IMR-90 (cell line): ENCODE results near the gene OR2F1. TPM values are rescaled to one million over a fixed set of nuclear protein-coding genes. Genes with fewer than 3 reads are reported as not detected.

Source experiments
- ATAC-seq: fragments of 200-7000 bp; cut with Tn5 transposase; 2 replicates; pipeline ENCODE4 v1.9.1; 2020; ENCODE audit warnings: low read depth, mild to moderate bottlenecking, moderate library complexity
- BruUV-seq: library from RNA; stranded (reverse); fragments of 400-500 nt; replicated peaks from 2 replicates; lab custom pipeline; 2021; lab: Mats Ljungman, UMichigan
- CTCF ChIA-PET: fragments of 300-600 bp; formaldehyde crosslinking; extraction: SDS; loops from one replicate; lab custom pipeline; 2021; ENCODE audit warnings: antibody characterized with exemption; lab: Yijun Ruan, JAX
- POLR2A ChIA-PET: fragments of 300-600 bp; sonication (Branson Sonifier 250); formaldehyde crosslinking; loops from one replicate; lab custom pipeline; 2022; ENCODE audit warnings: antibody characterized with exemption; ENCODE audit not compliant: unreplicated experiment; lab: Charles Lee
- DNase-seq: peaks from one replicate; pipeline ENCODE4 v3.0.0; 2013
- H2AFZ ChIP-seq: replicated peaks from 2 replicates; pipeline ENCODE3; 2013; ENCODE audit warnings: low read length, mild to moderate bottlenecking; ENCODE audit not compliant: poor library complexity
- H2AK5ac ChIP-seq: 2 replicates; pipeline ENCODE4 v1.6.1; 2013; ENCODE audit warnings: low read depth, low read length, inconsistent platforms
- H2AK9ac ChIP-seq: replicated peaks from 2 replicates; pipeline ENCODE3; 2013; ENCODE audit warnings: mild to moderate bottlenecking, low read depth, low read length, moderate library complexity; ENCODE audit not compliant: poor library complexity
- H2BK120ac ChIP-seq: 2 replicates; pipeline ENCODE4 v1.6.1; 2013; ENCODE audit warnings: low read depth, low read length, inconsistent platforms
- H2BK15ac ChIP-seq: 3 replicates; pipeline ENCODE4 v1.6.1; 2013; ENCODE audit warnings: low read depth, low read length, inconsistent platforms
- H2BK20ac ChIP-seq: 2 replicates; pipeline ENCODE4 v1.6.1; 2013; ENCODE audit warnings: low read depth, mild to moderate bottlenecking, inconsistent platforms, low read length, moderate library complexity
- H2BK5ac ChIP-seq: 2 replicates; pipeline ENCODE4 v1.6.1; 2013; ENCODE audit warnings: mild to moderate bottlenecking, low read depth, low read length, inconsistent platforms; ENCODE audit not compliant: poor library complexity, severe bottlenecking
- H3K14ac ChIP-seq: replicated peaks from 2 replicates; pipeline ENCODE4 v1.6.1; 2013; ENCODE audit warnings: low read depth, low read length, inconsistent platforms
- H3K18ac ChIP-seq: 2 replicates; pipeline ENCODE4 v1.6.1; 2013; ENCODE audit warnings: low read depth, low read length, control low read depth
- H3K23ac ChIP-seq: 2 replicates; pipeline ENCODE4 v1.6.1; 2013; ENCODE audit warnings: low read depth, low read length, inconsistent platforms
- H3K27ac ChIP-seq: 2 replicates; pipeline ENCODE4 v1.5.1; 2013; ENCODE audit warnings: mild to moderate bottlenecking, control low read depth, low read length; ENCODE audit not compliant: insufficient read depth
- H3K27me3 ChIP-seq: 2 replicates; pipeline ENCODE4 v1.6.1; 2013; ENCODE audit warnings: low read length; ENCODE audit not compliant: control insufficient read depth, insufficient read depth
- H3K36me3 ChIP-seq: 2 replicates; pipeline ENCODE4 v1.6.1; 2013; ENCODE audit warnings: low read length, mixed read lengths; ENCODE audit not compliant: control insufficient read depth, insufficient read depth
- H3K4ac ChIP-seq: 2 replicates; pipeline ENCODE4 v1.6.1; 2013; ENCODE audit warnings: low read depth, low read length, inconsistent platforms
- H3K4me1 ChIP-seq: 2 replicates; pipeline ENCODE4 v1.6.1; 2013; ENCODE audit warnings: low read length, mixed read lengths; ENCODE audit not compliant: control insufficient read depth, insufficient read depth
- H3K4me2 ChIP-seq: 2 replicates; pipeline ENCODE4 v1.6.1; 2013; ENCODE audit warnings: low read depth, mild to moderate bottlenecking, control low read depth, low read length, moderate library complexity
- H3K4me3 ChIP-seq: 2 replicates; pipeline ENCODE4 v1.5.1; 2013; ENCODE audit warnings: low read depth, mild to moderate bottlenecking, control low read depth, low read length, moderate library complexity; ENCODE audit not compliant: insufficient read depth
- H3K56ac ChIP-seq: 2 replicates; pipeline ENCODE4 v1.6.1; 2013; ENCODE audit warnings: low read length, inconsistent platforms; ENCODE audit not compliant: insufficient read depth; ENCODE audit errors: extremely low read depth
- H3K79me1 ChIP-seq, 2 experiments: 2 replicates each; pipeline ENCODE4 v1.6.1; 2013; ENCODE audit warnings: low read length in 2 of 2, inconsistent platforms in 1 of 2, low read depth in 1 of 2
- H3K9ac ChIP-seq: 2 replicates; pipeline ENCODE4 v1.6.1; 2013; ENCODE audit warnings: low read depth, low read length, control low read depth
- H3K9me1 ChIP-seq: 2 replicates; pipeline ENCODE4 v1.6.1; 2013; ENCODE audit warnings: low read length, inconsistent platforms; ENCODE audit not compliant: insufficient read depth
- H3K9me3 ChIP-seq: 2 replicates; pipeline ENCODE4 v1.6.1; 2013; ENCODE audit warnings: low read length; ENCODE audit not compliant: control insufficient read depth, insufficient read depth
- H4K20me1 ChIP-seq: 2 replicates; pipeline ENCODE4 v1.6.1; 2013; ENCODE audit warnings: low read length, inconsistent platforms; ENCODE audit not compliant: insufficient read depth
- H4K5ac ChIP-seq: 2 replicates; pipeline ENCODE4 v1.6.1; 2013; ENCODE audit warnings: mild to moderate bottlenecking, low read depth, low read length, control low read depth
- H4K8ac ChIP-seq, 2 experiments: 2 replicates each; pipeline ENCODE4 v1.6.1; 2013; ENCODE audit warnings: low read depth in 2 of 2, low read length in 2 of 2, control low read depth in 1 of 2, inconsistent platforms in 1 of 2
- H4K91ac ChIP-seq: 2 replicates; pipeline ENCODE4 v1.6.1; 2013; ENCODE audit warnings: low read depth, low read length, inconsistent platforms; ENCODE audit not compliant: insufficient read depth
- CEBPB ChIP-seq: IDR thresholded peaks from 2 replicates; pipeline ENCODE4 v1.6.1; 2012; ENCODE audit warnings: low read depth, low read length, improper control_type of control experiment
- NFE2L2 ChIP-seq: fragments of 150-350 bp; IDR thresholded peaks from 2 replicates; pipeline ENCODE4 v1.6.1; 2016; ENCODE audit warnings: low read depth, mild to moderate bottlenecking, low read length
- RAD21 ChIP-seq: IDR thresholded peaks from 2 replicates; pipeline ENCODE4 v1.6.1; 2012; ENCODE audit warnings: low read length, improper control_type of control experiment
- WGBS, 2 experiments: methylation state at CpG; one replicate each; pipeline versions ENCODE4 v1.1.5 to v1.1.7; 2013; ENCODE audit warnings: missing lambda C conversion rate in 2 of 2; ENCODE audit not compliant: insufficient read length in 1 of 2; ENCODE audit errors: extremely low coverage in 2 of 2; 5-methylcytosine and 5-hydroxymethylcytosine counted together
- dilution Hi-C: fragments of 300-500 bp; cut with HindIII; formaldehyde crosslinking; loops from one replicate; pipeline ENCODE4 v1.14.3; 2018; ENCODE audit warnings: low sequenced_read_pairs; ENCODE audit not compliant: unreplicated experiment
- in situ Hi-C: fragments of 300-500 bp; cut with MboI; formaldehyde crosslinking; loops from 3 replicates; pipeline ENCODE4 v1.14.3; 2019; ENCODE audit warnings: low sequenced_read_pairs, inconsistent platforms, mixed read lengths
- intact Hi-C: fragments of 100-400 bp; cut with micrococcal nuclease; formaldehyde crosslinking; loops from 2 replicates; pipeline ENCODE4 v1.10.0; 2022
- polyA plus RNA-seq, 3 experiments: library from polyadenylated mRNA; depleted of rRNA; stranded (reverse); fragments of >200 nt; gene quantifications; 2 replicates each; pipeline ENCODE4 v1.2.3, GENCODE V29; 2012; ENCODE audit warnings: low replicate concordance in 1 of 3
- total RNA-seq: library from RNA; depleted of rRNA; stranded (reverse); fragments of >200 nt; gene quantifications from 2 replicates; pipeline ENCODE4 v1.2.3, GENCODE V29; 2012

The OR2F1 gene
- total and polyA plus RNA-seq, 2 of the 4 experiments (the other 2 are of a cell fraction), result not detected

GRCh38 chr7:143945423-143945822 is 9.2 kb upstream of the OR2F1 start:
- no peak for DNase-seq
- Histone ChIP-seq H3K14ac (no peak overlapping the region), H2AK5ac (no peak overlapping the region), H3K79me1 (no peaks in the 10 kb centered on the region), H2AK9ac (no peak overlapping the region), H2BK5ac (no peak overlapping the region), H4K8ac (no peak overlapping the region), H2AFZ (no peak overlapping the region), H3K56ac (no peak overlapping the region), H3K27ac (no peak overlapping the region), H3K4me1 (no peaks in the 10 kb centered on the region; the same call in 1 of the 2 replicates), H4K20me1 (no peaks in the 10 kb centered on the region), H3K27me3 (no peaks in the 10 kb centered on the region), H3K4me2 (no peak overlapping the region), H3K18ac (no peak overlapping the region), H3K4me3 (no peak overlapping the region), H3K9me1 (no peaks in the 10 kb centered on the region), H4K5ac (no peak overlapping the region), H3K9ac (no peak overlapping the region), H2BK120ac (no peak overlapping the region), H3K9me3 (no peaks in the 10 kb centered on the region), H3K23ac (no peak overlapping the region), H3K36me3 (no peaks in the 10 kb centered on the region), H2BK20ac (no peak overlapping the region), H2BK15ac (no peak overlapping the region), H4K91ac (no peak overlapping the region), H3K4ac (no peak overlapping the region)
- CTCF ChIA-PET, result no interaction called here
- no TSS peak for BruUV-seq
- POLR2A ChIA-PET, result no interaction called here
- intact Hi-C loops (no loop called here), dilution Hi-C loops (no loop called here), in situ Hi-C loops (no loop called here)
- no CpG with 5 or more reads among the region's 4 CpGs for WGBS, 2 experiments
- TF ChIP-seq NFE2L2 (no peak), CEBPB (no peak), RAD21 (no peak)
- ATAC-seq, result no peak
